ENCODE data around the gene LASP1. TPM values are rescaled to one million over a fixed set of nuclear protein-coding genes. Genes with fewer than 3 reads are reported as not detected.

LASP1 gene, protein sequence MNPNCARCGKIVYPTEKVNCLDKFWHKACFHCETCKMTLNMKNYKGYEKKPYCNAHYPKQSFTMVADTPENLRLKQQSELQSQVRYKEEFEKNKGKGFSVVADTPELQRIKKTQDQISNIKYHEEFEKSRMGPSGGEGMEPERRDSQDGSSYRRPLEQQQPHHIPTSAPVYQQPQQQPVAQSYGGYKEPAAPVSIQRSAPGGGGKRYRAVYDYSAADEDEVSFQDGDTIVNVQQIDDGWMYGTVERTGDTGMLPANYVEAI
- total RNA-seq (154 TPM), polyA plus RNA-seq (10 to 100 TPM; 50.3 to 77.3 (median 62.8) TPM)

GRCh38 chr17:38869526-38870258 lies at the start of gene LASP1:
Gene LASP1, plus strand, starts transcription at chr17:38870058. Its CDS starts 132 bp downstream, at chr17:38870190.
- H3K4me3 Mint-ChIP-seq: peak within 1 kb of the TSS; percentile 98 to 99 (median 98)
- peaks cover 4% of the 10 kb centered on the region for H3K36me3 Mint-ChIP-seq
- peaks cover 0 to 2% (median 0%) of the 10 kb centered on the region in 7 donors for H3K9me3 Mint-ChIP-seq
- ATAC-seq (ENCODE audit: low read depth in 2 of 2) (peak; percentile 76 to 77), DNase-seq (peak; percentile 78 to 95 (median 89))
- peaks cover 58% of the 10 kb centered on the region for H3K4me1 ChIP-seq (ENCODE audit: control insufficient read depth, insufficient read depth, low read length, poor library complexity, severe bottlenecking)
- peak within 1 kb of the TSS; percentile 85 for H3K4me3 ChIP-seq (ENCODE audit: low read depth, low read length)
- peaks cover 8 to 56% (median 43%) of the 10 kb centered on the region in 4 donors for H3K4me1 Mint-ChIP-seq
- peaks cover 4% of the 10 kb centered on the region for H3K36me3 ChIP-seq (ENCODE audit: control insufficient read depth, insufficient read depth, low read length)
- no peaks in the 10 kb centered on the region for H3K9me3 ChIP-seq (ENCODE audit: control insufficient read depth in 2 of 2, low read length in 2 of 2)
- peak within 1 kb of the TSS; percentile 86 for H3K27ac ChIP-seq (ENCODE audit: insufficient read depth, low read length, poor library complexity, severe bottlenecking)
- H3K27me3 Mint-ChIP-seq: peaks cover 21% of the 10 kb centered on the region
- no peaks in the 10 kb centered on the region for H3K27me3 ChIP-seq (ENCODE audit: control insufficient read depth, insufficient read depth, low read length)
- H3K27ac Mint-ChIP-seq: peak within 1 kb of the TSS; percentile 84 to 97 (median 96)

DNA sequence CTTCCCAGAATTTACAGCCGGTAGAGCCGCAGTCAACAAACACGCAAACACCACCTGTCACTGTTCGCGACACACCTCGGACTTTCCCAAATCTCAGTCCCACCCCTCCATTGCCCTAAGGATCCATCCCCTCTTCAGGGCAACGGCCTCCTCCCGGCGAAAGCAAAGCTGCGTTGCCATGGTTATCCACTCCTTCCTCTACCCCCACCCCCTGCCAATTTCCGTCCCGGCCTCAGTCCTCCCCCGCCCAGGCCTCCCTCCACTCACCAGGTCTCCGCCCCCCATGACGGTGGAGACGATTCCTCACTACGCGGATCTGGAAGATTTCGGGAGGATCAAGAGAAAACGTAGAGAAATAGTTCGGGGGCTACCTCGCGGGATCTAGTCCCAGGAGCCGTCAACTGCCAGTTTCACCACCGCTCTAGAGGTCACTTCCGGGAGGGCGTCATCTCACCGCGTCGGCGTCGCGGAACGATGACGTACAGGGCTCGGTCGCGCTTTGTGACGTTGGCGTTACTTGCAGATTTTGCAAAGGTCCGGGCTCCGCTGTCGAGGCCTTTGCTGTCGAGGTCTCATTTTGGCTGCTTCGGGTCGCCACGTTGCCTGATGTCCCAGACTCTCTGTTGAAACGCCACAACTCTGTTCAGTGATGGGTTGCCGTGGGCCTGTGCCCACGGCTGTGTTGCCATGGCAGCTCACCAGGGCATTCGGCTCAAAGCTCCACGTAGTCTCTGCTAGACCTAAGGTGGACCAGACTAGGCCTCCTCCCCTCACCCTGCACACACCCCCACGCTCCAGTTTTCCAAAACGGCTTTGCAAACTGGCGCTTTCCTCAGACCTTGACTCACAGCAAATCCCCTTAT lies 44.7 kb upstream of the LASP1 start, which contains the start of gene CWC25:
TSS of gene CWC25 (minus strand) at position 423 of the 863 bp plus-strand sequence. CDS start at position 285, 138 bp downstream.
- no peaks in the 10 kb centered on the region for H3K27me3 ChIP-seq (ENCODE audit: control insufficient read depth, insufficient read depth, low read length)
- peak within 1 kb of the TSS; percentile 99 for H3K27ac ChIP-seq (ENCODE audit: insufficient read depth, low read length, poor library complexity, severe bottlenecking)
- H3K4me3 Mint-ChIP-seq: peak within 1 kb of the TSS; percentile 95 to 99 (median 98)
- peaks cover 17% of the 10 kb centered on the region for H3K36me3 Mint-ChIP-seq
- peak within 1 kb of the TSS; percentile 98 to 100 (median 100) for H3K27ac Mint-ChIP-seq
- peaks cover 0 to 3% (median 0%) of the 10 kb centered on the region in 7 donors for H3K9me3 Mint-ChIP-seq
- H3K27me3 Mint-ChIP-seq: peaks cover 10% of the 10 kb centered on the region
- ATAC-seq (ENCODE audit: low read depth in 2 of 2): peak; percentile 82 to 85
- H3K4me1 Mint-ChIP-seq: peaks cover 0 to 38% (median 28%) of the 10 kb centered on the region in 4 donors
- no peaks in the 10 kb centered on the region for H3K9me3 ChIP-seq (ENCODE audit: control insufficient read depth in 2 of 2, low read length in 2 of 2)
- peak within 1 kb of the TSS; percentile 93 for H3K4me3 ChIP-seq (ENCODE audit: low read depth, low read length)
- DNase-seq: peak; percentile 90 to 99 (median 97)
- peaks cover 16% of the 10 kb centered on the region for H3K36me3 ChIP-seq (ENCODE audit: control insufficient read depth, insufficient read depth, low read length)
- peaks cover 12% of the 10 kb centered on the region for H3K4me1 ChIP-seq (ENCODE audit: control insufficient read depth, insufficient read depth, low read length, poor library complexity, severe bottlenecking)

- Mint-ChIP-seq H3K27ac (peak overlapping the region; percentile 98 to 100 (median 100)), H3K27me3 (peaks cover 10% of the 10 kb centered on the region), H3K4me1 (peaks cover 0 to 34% (median 25%) of the 10 kb centered on the region in 4 donors), H3K36me3 (peaks cover 10% of the 10 kb centered on the region), H3K9me3 (peaks cover 0 to 3% (median 0%) of the 10 kb centered on the region in 7 donors), H3K4me3 (peak overlapping the region; percentile 95 to 99 (median 98))
- Histone ChIP-seq H3K9me3 (ENCODE audit: control insufficient read depth in 2 of 2, low read length in 2 of 2) (no peaks in the 10 kb centered on the region), H3K27ac (ENCODE audit: insufficient read depth, low read length, poor library complexity, severe bottlenecking) (peak overlapping the region; percentile 99), H3K27me3 (ENCODE audit: control insufficient read depth, insufficient read depth, low read length) (no peaks in the 10 kb centered on the region), H3K4me1 (ENCODE audit: control insufficient read depth, insufficient read depth, low read length, poor library complexity, severe bottlenecking) (peaks cover 12% of the 10 kb centered on the region), H3K36me3 (ENCODE audit: control insufficient read depth, insufficient read depth, low read length) (peaks cover 9% of the 10 kb centered on the region), H3K4me3 (ENCODE audit: low read depth, low read length) (peak overlapping the region; percentile 93)
- DNase-seq (no peak), ATAC-seq (ENCODE audit: low read depth in 2 of 2) (no peak)
Observed at GRCh38 chr17:38825762-38826247, 44.1 kb upstream of the LASP1 start.

GRCh38 chr17:38844261-38844757 lies 25.5 kb upstream of the LASP1 start:
- no peaks in the 10 kb centered on the region for H3K27me3 Mint-ChIP-seq
- no peak overlapping the region for H3K4me3 Mint-ChIP-seq
- Histone ChIP-seq H3K36me3 (ENCODE audit: control insufficient read depth, insufficient read depth, low read length) (peaks cover 20% of the 10 kb centered on the region), H3K27me3 (ENCODE audit: control insufficient read depth, insufficient read depth, low read length) (no peaks in the 10 kb centered on the region), H3K4me3 (ENCODE audit: low read depth, low read length) (no peak overlapping the region), H3K4me1 (ENCODE audit: control insufficient read depth, insufficient read depth, low read length, poor library complexity, severe bottlenecking) (no peaks in the 10 kb centered on the region), H3K27ac (ENCODE audit: insufficient read depth, low read length, poor library complexity, severe bottlenecking) (no peak overlapping the region), H3K9me3 (ENCODE audit: control insufficient read depth in 2 of 2, low read length in 2 of 2) (no peaks in the 10 kb centered on the region)
- DNase-seq: no peak
- H3K27ac Mint-ChIP-seq: no peak overlapping the region
- H3K9me3 Mint-ChIP-seq: no peaks in the 10 kb centered on the region
- peaks cover 0 to 4% (median 0%) of the 10 kb centered on the region in 4 donors for H3K4me1 Mint-ChIP-seq
- peaks cover 6% of the 10 kb centered on the region for H3K36me3 Mint-ChIP-seq
- ATAC-seq (ENCODE audit: low read depth in 2 of 2): no peak

DNA sequence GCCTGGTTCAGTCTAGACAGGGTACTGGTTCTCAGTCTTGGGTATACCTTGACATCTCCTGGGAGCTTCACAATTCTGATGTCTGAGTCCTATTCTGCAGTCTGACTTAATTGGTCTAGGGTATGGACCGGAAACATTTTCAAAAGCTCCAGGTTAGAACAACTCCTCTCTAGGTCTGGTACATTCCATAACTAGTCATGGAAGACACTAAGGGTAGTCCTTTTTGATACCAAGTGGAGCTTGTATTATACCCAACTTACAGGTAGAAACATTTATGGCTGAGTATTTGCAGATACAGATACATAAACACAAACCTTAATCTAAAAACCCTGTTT lies 21.3 kb upstream of the LASP1 start:
- H3K4me3 ChIP-seq (ENCODE audit: low read depth, low read length): no peak overlapping the region
- ATAC-seq (ENCODE audit: low read depth in 2 of 2): no peak
- no peaks in the 10 kb centered on the region for H3K9me3 ChIP-seq (ENCODE audit: control insufficient read depth in 2 of 2, low read length in 2 of 2)
- peaks cover 30% of the 10 kb centered on the region for H3K4me1 ChIP-seq (ENCODE audit: control insufficient read depth, insufficient read depth, low read length, poor library complexity, severe bottlenecking)
- Mint-ChIP-seq H3K27ac (peak overlapping the region in 1 of 3 donors; percentile 20), H3K4me3 (no peak overlapping the region), H3K36me3 (peaks cover 41% of the 10 kb centered on the region), H3K4me1 (peaks cover 9 to 33% (median 29%) of the 10 kb centered on the region in 4 donors), H3K9me3 (no peaks in the 10 kb centered on the region), H3K27me3 (no peaks in the 10 kb centered on the region)
- no peak overlapping the region for H3K27ac ChIP-seq (ENCODE audit: insufficient read depth, low read length, poor library complexity, severe bottlenecking)
- peaks cover 46% of the 10 kb centered on the region for H3K36me3 ChIP-seq (ENCODE audit: control insufficient read depth, insufficient read depth, low read length)
- no peak for DNase-seq
- H3K27me3 ChIP-seq (ENCODE audit: control insufficient read depth, insufficient read depth, low read length): no peaks in the 10 kb centered on the region

GRCh38 chr17:38848939-38849605 lies 20.8 kb upstream of the LASP1 start:
- Mint-ChIP-seq H3K36me3 (peaks cover 41% of the 10 kb centered on the region), H3K4me1 (peaks cover 9 to 38% (median 34%) of the 10 kb centered on the region in 4 donors), H3K27me3 (no peaks in the 10 kb centered on the region), H3K4me3 (peak overlapping the region in 1 of 4 donors; percentile 59), H3K9me3 (no peaks in the 10 kb centered on the region), H3K27ac (no peak overlapping the region)
- Histone ChIP-seq H3K9me3 (ENCODE audit: control insufficient read depth in 2 of 2, low read length in 2 of 2) (no peaks in the 10 kb centered on the region), H3K4me1 (ENCODE audit: control insufficient read depth, insufficient read depth, low read length, poor library complexity, severe bottlenecking) (peaks cover 34% of the 10 kb centered on the region), H3K27me3 (ENCODE audit: control insufficient read depth, insufficient read depth, low read length) (no peaks in the 10 kb centered on the region), H3K36me3 (ENCODE audit: control insufficient read depth, insufficient read depth, low read length) (peaks cover 46% of the 10 kb centered on the region), H3K4me3 (ENCODE audit: low read depth, low read length) (no peak overlapping the region), H3K27ac (ENCODE audit: insufficient read depth, low read length, poor library complexity, severe bottlenecking) (no peak overlapping the region)
- DNase-seq (no peak), ATAC-seq (ENCODE audit: low read depth in 2 of 2) (no peak)
